HuH-7.5 (cell line): ENCODE measurements around the gene MDN1.
"Not testable (repeated sequence)": the region's sequence is repeated elsewhere in the genome, so short reads cannot be mapped to it uniquely, and the experiment has no call there.

Experiments used
- DNase-seq: peaks from one replicate; pipeline ENCODE4 v3.0.0; 2011; ENCODE audit warnings: low spot score

Gene MDN1

GRCh38 chr6:89819336-89820130 is at the start of gene MDN1:
TSS of gene MDN1 (minus strand) at chr6:89819794. CDS start at chr6:89819607, 187 bp downstream.
- peak; percentile 76 for DNase-seq

- DNase-seq: no peak
These were observed 46.6 kb upstream of the MDN1 start for GRCh38 chr6:89866024-89866678.

- DNase-seq: no peak
These were observed 43.1 kb upstream of the MDN1 start for GRCh38 chr6:89862698-89863097.

GRCh38 chr6:89862273-89862672 is 42.7 kb upstream of the MDN1 start:
- no peak for DNase-seq

- no peak for DNase-seq
These were observed 40.1 kb upstream of the MDN1 start for GRCh38 chr6:89859744-89860143.

- DNase-seq: no peak
These were observed 38.4 kb upstream of the MDN1 start for GRCh38 chr6:89858041-89858440.

GRCh38 chr6:89853068-89853467 is 33.5 kb upstream of the MDN1 start:
- DNase-seq: no peak

GRCh38 chr6:89847513-89847912 is 27.9 kb upstream of the MDN1 start:
- DNase-seq: not testable (repeated sequence)

- DNase-seq: no peak
These were observed 23.5 kb upstream of the MDN1 start for GRCh38 chr6:89843070-89843469.

- DNase-seq: no peak
These were observed 22.6 kb upstream of the MDN1 start for GRCh38 chr6:89842228-89842627.

- no peak for DNase-seq
These were observed 20.9 kb upstream of the MDN1 start for GRCh38 chr6:89840538-89840937.

- DNase-seq: no peak
These were observed 17.1 kb upstream of the MDN1 start for GRCh38 chr6:89836639-89837222.

GRCh38 chr6:89834884-89835792 is 15.5 kb upstream of the MDN1 start:
- no peak for DNase-seq

- no peak for DNase-seq
These were observed 10.7 kb upstream of the MDN1 start for GRCh38 chr6:89830170-89830809.

- DNase-seq: peak; percentile 87
These were observed 10.0 kb upstream of the MDN1 start, which contains the start of gene CASP8AP2 for GRCh38 chr6:89829472-89830169. TSS of gene CASP8AP2 (plus strand) at chr6:89829880.

- no peak for DNase-seq
These were observed 9.4 kb upstream of the MDN1 start for GRCh38 chr6:89828988-89829471.

- not testable (repeated sequence) for DNase-seq
These were observed 8.9 kb upstream of the MDN1 start for GRCh38 chr6:89828475-89828987.

- DNase-seq: no peak
These were observed 6.5 kb upstream of the MDN1 start for GRCh38 chr6:89826029-89826528.

GRCh38 chr6:89818977-89819335 is 638 bp downstream of the MDN1 start:
- no peak for DNase-seq

- DNase-seq: no peak
These were observed 2.1 kb downstream of the MDN1 start for GRCh38 chr6:89817481-89817880.
